Panc1 (cell line): ENCODE results near the gene POLDIP2. TPM values are rescaled to one million over a fixed set of nuclear protein-coding genes. Genes with fewer than 3 reads are reported as not detected.

Experiments
- ATAC-seq: fragments of 200-7000 bp; cut with Tn5 transposase; 2 replicates; pipeline ENCODE4 v1.9.1; 2020; ENCODE audit warnings: mild to moderate bottlenecking, moderate library complexity
- BruUV-seq: library from RNA; stranded (reverse); fragments of 400-500 nt; replicated peaks from 2 replicates; lab custom pipeline; 2021; lab: Mats Ljungman, UMichigan
- CTCF ChIA-PET: fragments of 300-600 bp; sonication (Branson Sonifier 250); formaldehyde crosslinking; loops from one replicate; lab custom pipeline; 2022; ENCODE audit warnings: antibody characterized with exemption; lab: Charles Lee
- POLR2A ChIA-PET: fragments of 300-600 bp; sonication (Branson Sonifier 250); formaldehyde crosslinking; loops from one replicate; lab custom pipeline; 2022; ENCODE audit warnings: antibody characterized with exemption; lab: Charles Lee
- DNase-seq: peaks from one replicate; pipeline ENCODE4 v3.0.0-alpha.2; 2010; ENCODE audit warnings: low read depth, low spot score
- H3K27ac ChIP-seq: 2 replicates; pipeline ENCODE4 v1.5.1; 2011; ENCODE audit warnings: mild to moderate bottlenecking, low read length, inconsistent platforms
- H3K27me3 ChIP-seq: fragments of 200-500 bp; sonication (Bioruptor generic); 2 replicates; pipeline ENCODE4 v1.6.0; 2014; ENCODE audit warnings: low read length, inconsistent platforms; ENCODE audit not compliant: control insufficient read depth, insufficient read depth
- H3K36me3 ChIP-seq: fragments of 200-500 bp; sonication (Bioruptor generic); 2 replicates; pipeline ENCODE4 v1.5.1; 2014; ENCODE audit warnings: inconsistent platforms, mild to moderate bottlenecking, low read length, moderate library complexity; ENCODE audit not compliant: control insufficient read depth, insufficient read depth
- H3K4me1 ChIP-seq: 2 replicates; pipeline ENCODE4 v1.5.1; 2011; ENCODE audit warnings: inconsistent platforms, mild to moderate bottlenecking, low read length, moderate library complexity; ENCODE audit not compliant: control insufficient read depth, insufficient read depth
- H3K4me3 ChIP-seq, 2 experiments: 2 replicates each; pipeline ENCODE4 v1.5.1; 2011 to 2012; ENCODE audit warnings: low read depth in 2 of 2, low read length in 2 of 2, mild to moderate bottlenecking in 2 of 2, inconsistent platforms in 1 of 2, moderate library complexity in 1 of 2
- H3K9me3 ChIP-seq: fragments of 200-500 bp; sonication (Bioruptor generic); 2 replicates; pipeline ENCODE4 v1.5.1; 2014; ENCODE audit warnings: low read depth, mild to moderate bottlenecking, inconsistent platforms, low read length, moderate library complexity; ENCODE audit not compliant: control insufficient read depth, insufficient read depth
- POLR2AphosphoS5 ChIP-seq: IDR thresholded peaks from 2 replicates; pipeline ENCODE4 v1.6.1; 2012; ENCODE audit warnings: mild to moderate bottlenecking, low read depth, low read length, moderate library complexity
- REST ChIP-seq, 2 experiments: IDR thresholded peaks; 2 replicates each; pipeline ENCODE4 v1.6.1; 2011 to 2012; ENCODE audit warnings: low read depth in 2 of 2, control low read depth in 1 of 2, low read length in 1 of 2, mild to moderate bottlenecking in 1 of 2, moderate library complexity in 1 of 2; ENCODE audit not compliant: insufficient read depth in 1 of 2
- SIN3A ChIP-seq: IDR thresholded peaks from 2 replicates; pipeline ENCODE4 v1.6.1; 2012; ENCODE audit warnings: low read depth, mild to moderate bottlenecking, low read length, moderate library complexity, borderline replicate concordance; ENCODE audit not compliant: insufficient read depth
- TCF7L2 ChIP-seq: IDR thresholded peaks from 2 replicates; pipeline ENCODE4 v1.6.1; 2011; ENCODE audit warnings: mild to moderate bottlenecking, low read depth, low read length, inconsistent platforms
- in situ Hi-C: cut with HindIII; loops from 2 replicates; pipeline ENCODE4 v1.10.0; 2016; ENCODE audit warnings: low sequenced_read_pairs, low pct_unique_long_range_greater_than_20kb
- intact Hi-C: fragments of 100-400 bp; cut with micrococcal nuclease; formaldehyde crosslinking; loops from one replicate; pipeline ENCODE4 v1.10.0; 2022; ENCODE audit not compliant: unreplicated experiment
- total RNA-seq: library from RNA; stranded (reverse); gene quantifications from one replicate; pipeline ENCODE4 v1.2.1, GENCODE V29; 2021; ENCODE audit not compliant: unreplicated experiment
- TF ChIP-seq, protein P1 (sequence below): fragments of 450-650 bp; IDR thresholded peaks from 2 replicates; pipeline ENCODE4 v1.5.1; 2017; ENCODE audit warnings: mild to moderate bottlenecking

The POLDIP2 gene
- total RNA-seq, 1 experiment from 2014 or later = 175 TPM

DNA sequence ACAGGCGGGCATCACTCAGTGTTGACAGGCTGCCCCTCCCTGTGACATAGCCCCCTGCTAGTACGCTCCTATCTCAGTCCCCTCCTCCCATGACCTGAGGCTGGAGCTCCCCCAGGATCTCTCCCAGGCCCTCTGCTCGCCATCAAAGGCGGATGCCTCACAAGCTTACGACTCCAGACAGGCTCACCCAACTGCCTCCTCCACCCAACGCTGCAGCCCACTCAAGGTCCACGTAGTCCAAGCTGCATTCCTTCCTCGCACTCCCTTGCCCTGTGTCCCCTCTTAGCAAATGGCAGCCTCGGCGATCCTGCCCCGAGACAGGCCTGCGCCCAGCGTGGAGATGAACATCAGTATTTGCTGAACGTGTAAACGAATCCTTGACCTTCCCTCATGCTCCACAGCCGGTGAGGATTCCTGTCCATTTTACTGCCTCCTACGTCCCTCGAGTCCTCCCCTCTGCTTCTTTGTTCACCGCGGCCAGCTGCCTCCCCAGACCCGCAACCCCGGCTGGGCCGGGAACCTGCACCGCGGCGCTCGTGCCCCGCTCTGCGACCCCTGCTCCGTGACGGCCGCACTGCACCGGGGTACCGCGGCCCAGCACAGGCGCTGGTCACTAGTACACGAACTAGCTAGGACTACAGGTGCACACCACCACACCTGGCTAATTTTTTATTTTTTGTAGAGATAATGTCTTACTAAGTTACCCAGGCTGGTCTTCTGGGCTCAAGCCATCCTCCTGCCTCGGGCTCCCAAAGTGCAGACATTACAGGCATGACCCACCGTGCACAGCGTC is 39.2 kb downstream of the POLDIP2 start:
- peak; percentile 33 for ATAC-seq
- intact Hi-C loops = no loop called here
- no TSS peak for BruUV-seq

More for the DNA sequence above, 39.2 kb downstream of the POLDIP2 start:
- Histone ChIP-seq H3K27me3 (no peaks in the 10 kb centered on the region), H3K27ac (peak overlapping the region; percentile 82), H3K9me3 (no peaks in the 10 kb centered on the region), H3K4me3 (peak overlapping the region; percentile 79 to 95), H3K36me3 (no peaks in the 10 kb centered on the region), H3K4me1 (peaks cover 23% of the 10 kb centered on the region)
- in situ Hi-C loops = no loop called here
- ChIA-PET POLR2A (interaction anchor here (2.1 kb wide), 1 partner anchor 17 kb away, joined by 8 read pairs; the partner anchor contains the start of genes IFT20 and TNFAIP1), CTCF (no interaction called here)
- TF ChIP-seq REST (IDR thresholded peaks at IDR 0.05; ENCODE audit: insufficient read depth in 1 of 2, low read depth in 2 of 2, low read length in 1 of 2) = no peak
- TF ChIP-seq SIN3A = no peak
- TF ChIP-seq, protein P1, sequence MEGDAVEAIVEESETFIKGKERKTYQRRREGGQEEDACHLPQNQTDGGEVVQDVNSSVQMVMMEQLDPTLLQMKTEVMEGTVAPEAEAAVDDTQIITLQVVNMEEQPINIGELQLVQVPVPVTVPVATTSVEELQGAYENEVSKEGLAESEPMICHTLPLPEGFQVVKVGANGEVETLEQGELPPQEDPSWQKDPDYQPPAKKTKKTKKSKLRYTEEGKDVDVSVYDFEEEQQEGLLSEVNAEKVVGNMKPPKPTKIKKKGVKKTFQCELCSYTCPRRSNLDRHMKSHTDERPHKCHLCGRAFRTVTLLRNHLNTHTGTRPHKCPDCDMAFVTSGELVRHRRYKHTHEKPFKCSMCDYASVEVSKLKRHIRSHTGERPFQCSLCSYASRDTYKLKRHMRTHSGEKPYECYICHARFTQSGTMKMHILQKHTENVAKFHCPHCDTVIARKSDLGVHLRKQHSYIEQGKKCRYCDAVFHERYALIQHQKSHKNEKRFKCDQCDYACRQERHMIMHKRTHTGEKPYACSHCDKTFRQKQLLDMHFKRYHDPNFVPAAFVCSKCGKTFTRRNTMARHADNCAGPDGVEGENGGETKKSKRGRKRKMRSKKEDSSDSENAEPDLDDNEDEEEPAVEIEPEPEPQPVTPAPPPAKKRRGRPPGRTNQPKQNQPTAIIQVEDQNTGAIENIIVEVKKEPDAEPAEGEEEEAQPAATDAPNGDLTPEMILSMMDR = no peak
- TF ChIP-seq TCF7L2 = no peak
- no peak for TF ChIP-seq POLR2AphosphoS5
- no peak for DNase-seq
